C4-2B (cell line): Measurements from ENCODE around the gene SPTBN2.

ENCODE experiments used
- CTCF ChIP-seq: fragments of 450-650 bp; conservative IDR thresholded peaks from 2 replicates; pipeline ENCODE4 v1.5.1; 2017; ENCODE audit warnings: mild to moderate bottlenecking
- ZFX ChIP-seq: fragments of 450-650 bp; IDR thresholded peaks from 2 replicates; pipeline ENCODE4 v1.6.1; 2017

- TF ChIP-seq CTCF: no peak
- TF ChIP-seq ZFX: no peak
Measured at GRCh38 chr11:66636411-66636810, 92.6 kb downstream of the SPTBN2 start.
